ENCODE data around the gene TNNC1.

TNNC1 gene

GRCh38 chr3:52403955-52404354 is 49.9 kb downstream of the TNNC1 start:
- in situ Hi-C loops (cut with HindIII; ENCODE audit: low sequenced_read_pairs), result loop anchor here (10.0 kb wide), 1 partner anchor 409 kb away; the partner anchor contains the start of gene RPL29

GRCh38 chr3:52403271-52403841 is 50.5 kb downstream of the TNNC1 start:
- in situ Hi-C loops (cut with HindIII; ENCODE audit: low sequenced_read_pairs), result loop anchor here (10.0 kb wide), 1 partner anchor 409 kb away; the partner anchor contains the start of gene RPL29

- in situ Hi-C loops (cut with HindIII; ENCODE audit: low sequenced_read_pairs), result loop anchor here (10.0 kb wide), 1 partner anchor 408 kb away; the partner anchor contains the start of gene RPL29
Measured at GRCh38 chr3:52402706-52403270, 51.1 kb downstream of the TNNC1 start.

- in situ Hi-C loops (cut with HindIII; ENCODE audit: low sequenced_read_pairs), result loop anchor here (10.0 kb wide), 1 partner anchor 407 kb away; the partner anchor contains the start of gene RPL29
Measured at GRCh38 chr3:52402101-52402521, 51.7 kb downstream of the TNNC1 start.

- in situ Hi-C loops (cut with HindIII; ENCODE audit: low sequenced_read_pairs), result loop anchor here (10.0 kb wide), 1 partner anchor 407 kb away; the partner anchor contains the start of gene RPL29
Measured at GRCh38 chr3:52401551-52401950, 52.3 kb downstream of the TNNC1 start.
